H1 (cell line): ENCODE data around the gene MAPK14. TPM values are rescaled to one million over a fixed set of nuclear protein-coding genes. Genes with fewer than 3 reads are reported as not detected.

Source experiments
- TBP ChIP-seq: IDR thresholded peaks from 2 replicates; pipeline ENCODE4 v1.6.1; 2011; ENCODE audit warnings: low read depth, low read length, improper control_type of control experiment
- polyA plus RNA-seq, 7 experiments: library from polyadenylated mRNA; depleted of rRNA in 3 of 7; stranded (reverse) in 5 of 7; unstranded in 2 of 7; fragments of >200 nt in 5 of 7; fragments of 200-250 nt in 2 of 7; gene quantifications; 1 replicate in 5 of 7; 2 replicates in 1 of 7; 4 replicates in 1 of 7; pipeline versions ENCODE4 v1.2.1 to v1.2.3, GENCODE V29; 2011 to 2013; ENCODE audit warnings: missing spikeins in 2 of 7, mixed read lengths in 2 of 7
- total RNA-seq: library from RNA; stranded (reverse); fragmentation: NEBNext Ultra II Directional; extraction: Animal tissue kit (Norgen Biotek cat#: 25700); gene quantifications from 2 replicates; pipeline ENCODE4 v1.2.1, GENCODE V29; 2021
- TF ChIP-seq, protein P1 (sequence below): IDR thresholded peaks from 2 replicates; pipeline ENCODE4 v1.6.1; 2012; ENCODE audit warnings: low read length, inconsistent platforms

Gene MAPK14
- total and polyA plus RNA-seq, 2 of the 8 experiments (the other 6 are each of a cell fraction or from before 2014, with no cell fraction given): 18.1 to 39.3 TPM

DNA sequence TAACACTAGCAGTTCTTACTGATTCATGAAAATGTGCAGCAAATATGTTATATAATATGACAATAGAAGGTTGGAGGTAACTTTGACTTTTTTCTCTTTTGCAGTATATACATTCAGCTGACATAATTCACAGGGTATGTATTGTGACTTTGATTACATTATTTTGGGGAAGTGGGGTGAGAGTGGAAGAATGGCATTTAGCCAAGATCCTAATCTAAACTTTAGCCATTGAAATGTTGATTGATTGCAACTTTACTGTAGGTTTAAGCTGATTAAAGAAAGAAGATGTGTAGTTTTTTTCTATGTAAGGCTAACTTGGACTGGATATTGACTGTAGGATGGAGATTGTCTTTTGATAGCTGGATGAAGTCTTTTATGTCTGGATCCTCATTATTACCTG is 46.0 kb downstream of the MAPK14 start (continued):
- no peak for TF ChIP-seq TBP
- TF ChIP-seq, protein P1, sequence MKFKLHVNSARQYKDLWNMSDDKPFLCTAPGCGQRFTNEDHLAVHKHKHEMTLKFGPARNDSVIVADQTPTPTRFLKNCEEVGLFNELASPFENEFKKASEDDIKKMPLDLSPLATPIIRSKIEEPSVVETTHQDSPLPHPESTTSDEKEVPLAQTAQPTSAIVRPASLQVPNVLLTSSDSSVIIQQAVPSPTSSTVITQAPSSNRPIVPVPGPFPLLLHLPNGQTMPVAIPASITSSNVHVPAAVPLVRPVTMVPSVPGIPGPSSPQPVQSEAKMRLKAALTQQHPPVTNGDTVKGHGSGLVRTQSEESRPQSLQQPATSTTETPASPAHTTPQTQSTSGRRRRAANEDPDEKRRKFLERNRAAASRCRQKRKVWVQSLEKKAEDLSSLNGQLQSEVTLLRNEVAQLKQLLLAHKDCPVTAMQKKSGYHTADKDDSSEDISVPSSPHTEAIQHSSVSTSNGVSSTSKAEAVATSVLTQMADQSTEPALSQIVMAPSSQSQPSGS: no peak
